ENCODE data around the gene ZNF598.

ZNF598 gene

GRCh38 chr16:2031081-2031577 is 21.5 kb upstream of the ZNF598 start:
- in situ Hi-C loops (cut with MboI; ENCODE audit: low pct_unique_long_range_greater_than_20kb, low sequenced_read_pairs), result no loop called here
- no peak for DNase-seq

DNA sequence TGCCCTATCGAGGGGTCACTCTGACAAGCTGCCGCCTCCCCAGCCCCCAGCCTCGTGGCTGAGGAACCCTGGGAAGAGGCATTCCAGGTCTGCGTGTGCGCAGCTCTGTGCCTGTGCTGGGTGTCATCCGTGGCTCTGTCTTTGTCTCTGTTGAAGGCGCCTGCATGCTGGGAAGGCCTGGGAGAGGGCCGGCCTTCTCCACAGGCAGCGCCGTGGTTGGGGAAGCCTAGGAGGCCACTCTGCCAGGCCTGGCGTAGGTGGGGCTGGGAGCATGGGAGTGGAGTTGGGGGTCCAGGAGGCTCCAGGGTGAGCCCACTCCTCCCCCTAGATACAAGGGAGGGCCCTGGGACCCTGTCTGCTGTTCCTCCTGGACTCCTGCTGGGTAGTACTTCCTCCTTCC is 20.4 kb upstream of the ZNF598 start:
- no peak for DNase-seq
- in situ Hi-C loops (cut with MboI; ENCODE audit: low pct_unique_long_range_greater_than_20kb, low sequenced_read_pairs), result no loop called here

GRCh38 chr16:2029350-2029749 is 19.7 kb upstream of the ZNF598 start:
- in situ Hi-C loops (cut with MboI; ENCODE audit: low pct_unique_long_range_greater_than_20kb, low sequenced_read_pairs), result loop anchor here (10.0 kb wide), 1 partner anchor 115 kb away; the partner anchor contains the start of gene RAB26
- no peak for DNase-seq

GRCh38 chr16:2028620-2029220 is 19.1 kb upstream of the ZNF598 start:
- in situ Hi-C loops (cut with MboI; ENCODE audit: low pct_unique_long_range_greater_than_20kb, low sequenced_read_pairs), result loop anchor here (10.0 kb wide), 1 partner anchor 116 kb away; the partner anchor contains the start of gene RAB26
- DNase-seq, result no peak

DNA sequence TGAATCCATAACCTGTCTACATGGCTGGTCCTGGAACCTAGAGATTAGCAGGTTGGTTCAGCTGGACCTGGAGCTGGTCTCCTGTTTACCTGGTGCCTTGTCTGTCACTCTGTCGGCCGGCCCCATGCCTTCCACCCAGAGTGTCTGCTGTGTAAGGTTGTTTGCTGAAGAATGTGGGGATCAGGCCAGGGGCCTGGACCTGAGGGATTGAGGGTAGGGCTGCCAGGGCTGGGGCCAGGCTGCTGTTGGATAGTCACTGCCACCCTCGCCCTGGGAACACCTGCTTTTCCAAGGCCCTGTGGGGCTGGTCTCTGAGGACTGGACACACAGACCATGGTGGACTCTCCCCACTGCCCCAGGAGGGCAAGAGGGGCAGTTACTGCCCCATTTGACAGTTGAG is 18.5 kb upstream of the ZNF598 start:
- in situ Hi-C loops (cut with MboI; ENCODE audit: low pct_unique_long_range_greater_than_20kb, low sequenced_read_pairs), result loop anchor here (10.0 kb wide), 1 partner anchor 117 kb away; the partner anchor contains the start of gene RAB26
- DNase-seq, result no peak

DNA sequence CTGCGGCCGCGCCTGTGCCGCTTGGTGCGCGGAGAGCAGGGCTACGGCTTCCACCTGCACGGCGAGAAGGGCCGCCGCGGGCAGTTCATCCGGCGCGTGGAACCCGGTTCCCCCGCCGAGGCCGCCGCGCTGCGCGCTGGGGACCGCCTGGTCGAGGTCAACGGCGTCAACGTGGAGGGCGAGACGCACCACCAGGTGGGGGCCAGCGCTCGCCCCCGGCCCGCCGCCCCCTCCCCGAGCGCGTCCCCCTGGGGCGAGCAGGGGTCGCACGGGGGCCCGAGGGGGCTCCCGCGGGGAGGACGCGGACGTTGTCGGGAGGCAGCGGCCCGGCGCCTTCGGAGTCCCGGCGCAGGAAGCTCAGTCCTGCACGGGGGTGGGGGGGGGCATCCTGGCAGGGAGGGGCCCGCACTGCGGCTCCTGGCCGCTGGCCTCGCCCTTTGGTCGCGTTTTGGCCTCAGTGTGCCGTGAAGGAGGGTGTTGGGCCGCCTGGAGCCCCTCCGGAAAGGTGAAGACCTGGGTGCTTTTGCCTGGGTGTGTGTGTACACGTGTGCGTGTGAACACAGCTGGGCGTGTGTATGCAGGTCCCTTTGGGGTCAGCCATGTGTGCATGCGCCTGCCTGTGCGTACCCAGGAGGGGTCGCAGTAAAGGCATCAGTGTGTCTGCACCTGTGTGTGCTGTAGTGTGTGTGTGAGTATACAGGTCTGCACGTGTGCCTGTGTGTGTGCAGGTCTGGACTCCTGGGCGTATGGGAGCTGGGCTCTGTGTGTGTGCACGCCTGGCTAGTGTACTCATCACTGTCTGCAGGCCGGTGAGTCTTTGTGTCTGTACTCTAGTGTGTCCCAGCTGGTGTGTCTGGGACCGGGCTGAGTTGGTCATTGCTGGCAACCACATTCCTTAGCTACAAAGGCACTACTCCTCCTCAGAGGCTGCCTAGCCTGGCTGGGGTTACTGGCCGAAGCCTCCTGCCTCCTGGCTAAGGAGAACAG is 17.7 kb upstream of the ZNF598 start:
- DNase-seq, result peak; percentile 46
- in situ Hi-C loops (cut with MboI; ENCODE audit: low pct_unique_long_range_greater_than_20kb, low sequenced_read_pairs), result loop anchor here (10.0 kb wide), 1 partner anchor 117 kb away; the partner anchor contains the start of gene RAB26

DNA sequence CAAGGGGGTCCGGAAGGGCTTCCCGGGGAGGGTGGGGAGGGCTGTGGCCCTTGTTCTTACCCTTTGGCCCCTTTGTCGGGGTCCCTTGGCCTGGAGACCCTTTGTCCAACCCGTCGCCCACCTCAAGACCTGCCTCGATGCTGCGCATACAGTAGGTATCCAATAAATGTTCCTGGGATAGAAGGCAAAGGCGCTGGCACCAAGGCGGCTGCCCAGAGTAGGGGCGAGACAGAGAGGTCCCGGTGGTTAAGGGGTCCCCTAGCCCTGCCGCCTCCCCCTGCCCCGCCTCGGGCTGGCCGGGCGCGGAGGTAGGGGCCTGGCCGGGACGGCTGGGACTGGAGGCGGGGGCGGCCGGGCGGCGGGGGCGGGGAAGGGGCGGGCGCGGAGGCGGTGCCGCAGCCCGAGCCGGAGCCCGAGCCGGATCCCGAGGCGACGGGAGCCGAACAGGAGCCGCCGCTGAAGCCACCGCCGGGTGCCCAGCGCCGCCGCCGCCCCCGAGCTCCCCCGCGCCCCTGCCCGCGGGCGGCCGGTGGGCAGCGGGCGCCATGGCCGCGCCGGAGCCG is 16.9 kb upstream of the ZNF598 start, which contains the start of gene NHERF2:
Gene NHERF2 (plus strand): TSS at position 442 of the 563 bp plus-strand sequence. CDS start 104 bp downstream, at position 546.
- no peak for DNase-seq
- in situ Hi-C loops (cut with MboI; ENCODE audit: low pct_unique_long_range_greater_than_20kb, low sequenced_read_pairs), result loop anchor here (10.0 kb wide), 1 partner anchor 118 kb away; the partner anchor contains the start of gene RAB26

DNA sequence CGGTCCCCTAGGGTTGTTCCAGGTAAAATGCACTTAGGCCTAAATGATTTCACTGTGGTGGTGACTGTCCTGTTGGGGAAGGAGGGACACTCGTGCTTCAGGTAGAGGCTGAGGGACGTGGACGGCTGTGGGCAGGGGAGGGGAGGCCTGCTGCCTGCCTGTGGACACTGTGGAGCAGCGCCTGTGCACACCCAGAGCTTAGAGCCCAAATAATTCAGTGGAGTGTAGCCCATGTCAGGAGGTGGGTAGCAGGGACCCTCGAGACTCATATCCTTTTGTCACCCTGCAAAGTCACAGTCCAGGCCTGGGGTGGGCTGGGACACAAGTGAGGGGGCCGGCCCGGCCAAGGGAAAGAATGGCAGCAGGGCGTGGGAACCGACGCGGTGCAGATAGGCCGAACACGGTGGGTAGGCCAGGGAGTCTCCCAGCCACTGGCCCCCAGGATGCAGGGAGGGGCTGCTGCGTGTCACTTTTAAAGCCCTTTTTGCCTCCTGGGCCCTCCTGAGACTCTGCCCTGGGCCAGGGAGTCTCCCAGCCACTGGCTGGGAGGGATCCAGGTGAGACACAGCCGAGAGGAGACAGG is 16.3 kb upstream of the ZNF598 start:
- in situ Hi-C loops (cut with MboI; ENCODE audit: low pct_unique_long_range_greater_than_20kb, low sequenced_read_pairs), result loop anchor here (10.0 kb wide), 1 partner anchor 119 kb away; the partner anchor contains the start of gene RAB26
- DNase-seq, result no peak

- in situ Hi-C loops (cut with MboI; ENCODE audit: low pct_unique_long_range_greater_than_20kb, low sequenced_read_pairs), result loop anchor here (10.0 kb wide), 1 partner anchor 120 kb away; the partner anchor contains the start of gene RAB26
- no peak for DNase-seq
These were observed 15.6 kb upstream of the ZNF598 start for GRCh38 chr16:2025251-2025650.

GRCh38 chr16:2024032-2024420 is 14.4 kb upstream of the ZNF598 start:
- in situ Hi-C loops (cut with MboI; ENCODE audit: low pct_unique_long_range_greater_than_20kb, low sequenced_read_pairs), result loop anchor here (10.0 kb wide), 1 partner anchor 121 kb away; the partner anchor contains the start of gene RAB26

GRCh38 chr16:2023092-2024031 is 13.7 kb upstream of the ZNF598 start:
- in situ Hi-C loops (cut with MboI; ENCODE audit: low pct_unique_long_range_greater_than_20kb, low sequenced_read_pairs), result loop anchor here (10.0 kb wide), 1 partner anchor 121 kb away; the partner anchor contains the start of gene RAB26
- peak; percentile 95 for DNase-seq

More at GRCh38 chr16:2024032-2024420, 14.4 kb upstream of the ZNF598 start:
- DNase-seq, result no peak

- in situ Hi-C loops (cut with MboI; ENCODE audit: low pct_unique_long_range_greater_than_20kb, low sequenced_read_pairs), result loop anchor here (10.0 kb wide), 1 partner anchor 122 kb away; the partner anchor contains the start of gene RAB26
- no peak for DNase-seq
These were observed 13.1 kb upstream of the ZNF598 start for GRCh38 chr16:2022723-2023091.

- DNase-seq, result peak; percentile 37
- in situ Hi-C loops (cut with MboI; ENCODE audit: low pct_unique_long_range_greater_than_20kb, low sequenced_read_pairs), result loop anchor here (10.0 kb wide), 1 partner anchor 125 kb away; the partner anchor contains the start of gene RAB26
These were observed 10.6 kb upstream of the ZNF598 start for GRCh38 chr16:2019921-2020831.

GRCh38 chr16:2019518-2019920 is 9.9 kb upstream of the ZNF598 start, which contains the start of gene NPW:
Gene NPW, plus strand, starts transcription at chr16:2019785.
- in situ Hi-C loops (cut with MboI; ENCODE audit: low pct_unique_long_range_greater_than_20kb, low sequenced_read_pairs), result no loop called here
- DNase-seq, result peak; percentile 64

GRCh38 chr16:2016407-2016922 is 6.8 kb upstream of the ZNF598 start:
- in situ Hi-C loops (cut with MboI; ENCODE audit: low pct_unique_long_range_greater_than_20kb, low sequenced_read_pairs), result no loop called here
- DNase-seq, result peak; percentile 42

- no peak for DNase-seq
- in situ Hi-C loops (cut with MboI; ENCODE audit: low pct_unique_long_range_greater_than_20kb, low sequenced_read_pairs), result no loop called here
These were observed 6.3 kb upstream of the ZNF598 start for GRCh38 chr16:2015947-2016208.

All from KBM-7 (cell line).